ENCODE data around the gene PDE2A. TPM values are rescaled to one million over a fixed set of nuclear protein-coding genes. Genes with fewer than 3 reads are reported as not detected.

Gene PDE2A
- total RNA-seq, 1 donor from 2014 or later: 78.3 TPM

DNA sequence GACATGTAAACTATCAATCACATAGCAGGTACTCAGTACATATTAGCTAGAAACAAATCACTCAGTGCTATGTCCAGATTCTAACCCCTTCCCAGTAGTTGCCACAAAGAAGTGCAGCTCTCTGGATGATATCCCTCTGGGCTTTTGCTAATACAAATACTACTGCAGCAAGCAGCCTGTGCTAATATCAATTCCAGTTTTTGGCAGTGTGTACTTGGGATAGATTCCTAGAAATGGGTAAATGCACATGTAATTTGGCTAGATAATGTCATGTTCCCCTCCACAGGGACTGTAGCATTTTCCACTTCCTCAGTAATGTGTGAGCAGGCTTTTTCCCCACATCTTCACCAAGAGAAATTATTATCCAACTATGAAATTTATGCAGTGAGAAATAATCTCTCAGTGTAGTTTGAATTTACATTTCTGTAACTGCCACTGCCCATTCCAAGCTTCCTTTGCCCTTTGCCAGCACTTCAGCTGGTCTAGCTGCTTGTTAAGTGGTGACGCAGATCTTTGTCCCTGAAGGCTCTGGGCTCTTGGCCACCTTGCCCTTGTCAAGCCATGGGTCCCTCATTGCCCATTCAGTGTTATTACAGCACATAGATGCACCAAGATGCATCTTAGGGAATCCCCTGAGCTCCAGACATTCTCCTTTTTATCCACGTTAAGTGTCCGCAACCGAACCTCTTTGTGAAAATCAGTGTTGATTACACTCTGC, 132.8 kb downstream of the PDE2A start:
- DNase-seq: no peak

DNA sequence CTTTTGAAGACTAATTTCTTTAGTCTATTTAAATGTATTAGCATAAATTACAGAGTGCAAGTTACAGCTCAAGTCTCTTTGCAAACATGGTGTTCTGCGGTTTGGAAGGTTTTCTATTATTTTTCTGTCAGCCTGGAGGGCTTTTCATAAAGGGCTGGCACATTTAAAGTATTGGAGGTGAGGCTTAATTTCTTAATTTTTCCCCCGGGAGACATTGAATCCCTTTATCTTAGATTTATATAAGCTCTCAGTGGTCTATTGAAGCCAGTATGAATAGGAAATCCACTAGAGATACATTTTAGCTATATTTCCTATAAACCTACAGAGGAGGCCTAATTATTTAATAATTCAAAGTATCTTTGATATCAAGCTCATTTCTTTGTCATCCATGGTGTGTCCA, 137.2 kb downstream of the PDE2A start:
- no peak for DNase-seq

DNA sequence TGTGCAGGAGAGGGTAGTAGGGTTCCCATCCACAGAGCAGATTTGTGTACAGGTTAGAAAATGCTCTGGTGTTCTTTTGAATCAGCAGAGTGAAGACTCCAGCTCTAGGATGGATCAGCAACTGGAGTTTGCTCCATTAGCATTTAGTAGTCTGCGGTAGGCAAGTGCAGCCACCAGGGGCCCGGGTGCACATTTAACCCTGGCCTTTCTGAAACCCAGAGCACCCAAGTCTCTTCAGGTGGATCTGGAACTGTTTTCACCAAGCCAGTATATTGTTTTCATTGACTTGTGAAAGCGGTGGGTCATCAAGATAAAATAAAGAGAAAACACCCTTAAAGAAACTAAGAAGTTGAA, 139.1 kb downstream of the PDE2A start:
- no peak for DNase-seq

DNA sequence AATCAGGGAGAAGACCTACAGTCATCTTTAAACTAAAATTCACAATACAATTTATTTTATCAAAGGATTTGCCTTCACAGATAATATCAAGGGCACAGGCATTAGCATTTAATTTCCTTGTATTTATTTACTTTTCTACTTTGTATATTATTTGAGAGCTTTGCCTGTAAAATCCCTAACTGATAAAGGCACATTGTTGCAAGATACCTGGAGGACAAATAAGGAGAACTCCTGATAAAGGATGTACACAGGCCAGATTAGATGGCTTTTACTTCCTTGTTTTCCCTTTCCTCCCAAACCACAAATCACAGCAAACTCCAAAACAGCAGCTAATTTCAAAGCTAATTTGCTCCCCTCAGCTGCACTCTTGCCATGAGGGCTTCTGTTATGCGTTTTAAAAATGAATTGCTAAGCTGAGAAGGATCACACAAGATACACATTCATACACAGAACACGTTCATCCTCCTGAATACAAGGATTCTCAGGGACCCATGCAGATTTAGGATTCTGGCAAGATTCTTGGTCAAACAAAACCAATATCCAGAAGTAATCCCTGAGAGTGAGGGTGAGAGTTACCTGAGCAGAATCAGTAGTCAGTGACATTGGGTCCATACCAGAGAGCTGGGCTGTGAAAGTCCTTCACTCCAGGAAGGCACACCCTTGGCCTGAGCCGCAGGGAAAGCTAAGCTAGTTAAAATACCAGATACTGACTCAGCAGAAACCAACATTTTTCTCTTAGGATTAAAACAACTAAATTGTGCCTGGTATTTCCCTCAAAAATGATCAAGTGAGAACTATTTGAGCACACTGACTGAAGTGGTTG, 139.6 kb downstream of the PDE2A start:
- DNase-seq: no peak

DNA sequence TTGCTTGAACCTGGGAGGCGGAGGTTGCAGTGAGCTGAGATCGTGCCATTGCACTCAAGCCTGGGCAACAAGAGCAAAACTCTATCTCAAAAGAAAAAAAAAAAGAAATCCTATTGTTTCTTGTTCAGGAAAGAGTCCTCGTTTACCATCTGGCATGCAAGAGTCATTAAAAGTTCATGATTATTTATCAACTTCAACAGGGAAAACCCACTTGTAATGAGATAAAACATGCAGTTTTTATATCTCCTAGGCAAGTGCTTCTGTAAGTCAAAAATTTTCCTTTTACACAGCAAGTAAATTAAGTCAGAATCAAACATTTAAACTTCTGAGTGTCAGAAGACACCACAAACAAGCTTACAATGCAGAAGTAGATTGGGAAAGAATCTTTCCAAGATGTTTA, 145.2 kb downstream of the PDE2A start:
- no peak for DNase-seq

DNA sequence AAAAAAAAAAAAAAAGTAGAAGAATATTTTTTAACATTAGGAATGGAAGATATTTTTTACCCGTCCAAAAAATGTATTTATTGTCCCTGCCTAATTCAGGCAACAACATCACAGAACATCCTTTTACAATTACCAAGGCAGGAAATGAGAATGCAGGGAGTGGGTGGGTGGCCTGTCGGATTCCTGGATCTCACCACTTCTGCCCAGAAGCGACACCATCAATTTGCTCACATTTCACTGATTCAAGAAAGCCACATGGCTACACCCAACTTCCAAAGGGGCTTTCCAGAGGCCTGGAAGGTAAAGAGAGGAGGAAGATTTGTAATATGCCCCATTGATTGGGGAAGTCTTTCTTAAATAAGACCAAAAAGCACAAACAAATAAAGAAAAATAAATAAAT, 146.1 kb downstream of the PDE2A start:
- no peak for DNase-seq

Small RNAs within 50 kb of the gene (small RNA-seq; reads per million reads assigned to genes)
- 12.4 reads per million, percentile 92 among the genes with 10 or more reads in this experiment for gene MIR139
- gene RNU7-105P: not detected

Other genes with a start within 250 kb of the PDE2A start
- 52.3 TPM for gene CLPB, start 239.9 kb downstream of the PDE2A start, total RNA-seq
- 19.3 TPM for gene ARAP1, start 78.0 kb upstream of the PDE2A start, total RNA-seq
- gene STARD10, start 119.6 kb upstream of the PDE2A start, total RNA-seq: 20.4 TPM
- 4.2 TPM for gene ATG16L2, start 140.0 kb upstream of the PDE2A start, total RNA-seq

Data from occipital lobe (tissue), 3 donors.